HepG2 (cell line): ENCODE measurements around the gene CASZ1. TPM values are rescaled to one million over a fixed set of nuclear protein-coding genes. Genes with fewer than 3 reads are reported as not detected.
A peak's percentile ranks its signal among the peaks of the same experiment; 100 is the strongest.

Experiments used
- AHR ChIP-seq: IDR thresholded peaks from 2 replicates; pipeline ENCODE4 v1.6.1; 2018; ENCODE audit warnings: missing genetic modification reagents, missing compliant biosample characterization
- BORCS8-MEF2B ChIP-seq: sonication (generic); formaldehyde crosslinking; IDR thresholded peaks from 2 replicates; pipeline ENCODE4 v1.8.0; 2022; ENCODE audit warnings: mild to moderate bottlenecking, missing genetic modification reagents
- CREB1 ChIP-seq, 2 experiments: fragments of 450-650 bp in 1 of 2; IDR thresholded peaks; 2 replicates each; pipeline ENCODE4 v1.6.1; 2016 to 2017; ENCODE audit warnings: control low read depth in 1 of 2, mild to moderate bottlenecking in 1 of 2, missing compliant biosample characterization in 1 of 2, missing genetic modification characterization in 1 of 2
- FIP1L1 ChIP-seq: fragments of 200-400 bp; formaldehyde crosslinking; IDR thresholded peaks from 2 replicates; pipeline ENCODE4 v1.6.1; 2018; ENCODE audit warnings: low read depth, mild to moderate bottlenecking, low read length, moderate library complexity, borderline replicate concordance; ENCODE audit not compliant: insufficient read depth
- FOSL2 ChIP-seq: sonication (generic); formaldehyde crosslinking; IDR thresholded peaks from 2 replicates; pipeline ENCODE4 v1.4.0; 2020; ENCODE audit warnings: missing genetic modification reagents
- HDAC1 ChIP-seq: sonication (generic); formaldehyde crosslinking; IDR thresholded peaks from 2 replicates; pipeline ENCODE4 v1.5.1; 2020; ENCODE audit warnings: mild to moderate bottlenecking, missing genetic modification reagents
- HOXA7 ChIP-seq: sonication (generic); formaldehyde crosslinking; IDR thresholded peaks from 2 replicates; pipeline ENCODE4 v1.8.1; 2022; ENCODE audit warnings: mild to moderate bottlenecking, missing genetic modification reagents, moderate library complexity
- NFYC ChIP-seq: IDR thresholded peaks from 2 replicates; pipeline ENCODE4 v1.6.1; 2016; ENCODE audit warnings: missing genetic modification reagents, missing compliant biosample characterization
- NR0B2 ChIP-seq: sonication (generic); formaldehyde crosslinking; IDR thresholded peaks from 2 replicates; pipeline ENCODE4 v1.4.0; 2020; ENCODE audit warnings: mild to moderate bottlenecking, missing genetic modification reagents
- REPIN1 ChIP-seq: sonication (generic); formaldehyde crosslinking; IDR thresholded peaks from 2 replicates; pipeline ENCODE4 v1.8.0; 2022; ENCODE audit warnings: missing genetic modification reagents, low read depth, mild to moderate bottlenecking, borderline replicate concordance
- SNAPC5 ChIP-seq: sonication (generic); formaldehyde crosslinking; IDR thresholded peaks from 2 replicates; pipeline ENCODE4 v1.8.1; 2023; ENCODE audit warnings: mild to moderate bottlenecking, missing genetic modification reagents, borderline replicate concordance
- SRY ChIP-seq: sonication (generic); formaldehyde crosslinking; IDR thresholded peaks from 2 replicates; pipeline ENCODE4 v1.8.0; 2022; ENCODE audit warnings: mild to moderate bottlenecking, missing genetic modification reagents
- YEATS4 ChIP-seq: sonication (generic); formaldehyde crosslinking; IDR thresholded peaks from 2 replicates; pipeline ENCODE4 v1.4.0; 2020; ENCODE audit warnings: missing genetic modification reagents, borderline replicate concordance
- ZBTB8A ChIP-seq: sonication (generic); formaldehyde crosslinking; IDR thresholded peaks from 2 replicates; pipeline ENCODE4 v1.4.0; 2020; ENCODE audit warnings: mild to moderate bottlenecking, low read depth, missing genetic modification reagents, borderline replicate concordance
- ZFP91 ChIP-seq: sonication (generic); formaldehyde crosslinking; IDR thresholded peaks from 2 replicates; pipeline ENCODE4 v1.9.0; 2022; ENCODE audit warnings: missing genetic modification reagents, mild to moderate bottlenecking, borderline replicate concordance
- ZGPAT ChIP-seq: IDR thresholded peaks from 2 replicates; pipeline ENCODE4 v1.6.1; 2016; ENCODE audit warnings: mild to moderate bottlenecking
- ZNF280D ChIP-seq: sonication (generic); formaldehyde crosslinking; IDR thresholded peaks from 2 replicates; pipeline ENCODE4 v1.5.1; 2020; ENCODE audit warnings: mild to moderate bottlenecking, missing genetic modification reagents
- ZNF354B ChIP-seq: sonication (generic); formaldehyde crosslinking; IDR thresholded peaks from 2 replicates; pipeline ENCODE4 v1.8.0; 2022; ENCODE audit warnings: mild to moderate bottlenecking, missing genetic modification reagents
- ZNF367 ChIP-seq: sonication (generic); formaldehyde crosslinking; IDR thresholded peaks from 2 replicates; pipeline ENCODE4 v1.4.0; 2020; ENCODE audit warnings: missing genetic modification reagents, borderline replicate concordance
- ZNF430 ChIP-seq: sonication (generic); formaldehyde crosslinking; IDR thresholded peaks from 2 replicates; pipeline ENCODE4 v1.9.0; 2021; ENCODE audit warnings: mild to moderate bottlenecking, missing genetic modification reagents
- ZNF691 ChIP-seq: sonication (generic); formaldehyde crosslinking; IDR thresholded peaks from 2 replicates; pipeline ENCODE4 v1.4.0; 2020; ENCODE audit warnings: missing genetic modification reagents, low read depth, mild to moderate bottlenecking, borderline replicate concordance
- polyA plus RNA-seq, 8 experiments: library from polyadenylated mRNA; depleted of rRNA in 3 of 8; stranded (reverse) in 7 of 8; unstranded in 1 of 8; fragments of >200 nt; fragmentation: Illumina TruSeq in 4 of 8; extraction: Trizol in 4 of 8; gene quantifications; 2 replicates each; pipeline versions ENCODE4 v1.2.1 to v1.2.3, GENCODE V29; 2011 to 2016; ENCODE audit warnings: low read depth in 4 of 8, missing spikeins in 1 of 8, mixed read lengths in 1 of 8; ENCODE audit not compliant: insufficient read depth in 1 of 8
- total RNA-seq, 5 experiments: library from RNA; depleted of rRNA; stranded (reverse); fragments of >200 nt; fragmentation: Illumina TruSeq; extraction: Trizol; gene quantifications; 2 replicates each; pipeline ENCODE4 v1.2.3, GENCODE V29; 2016; ENCODE audit warnings: low read depth in 1 of 5

CASZ1 gene
- total and polyA plus RNA-seq, 2 of the 13 experiments (the other 11 are each of a cell fraction or from before 2014, with no cell fraction given): 1.9 to 3.7 TPM

- TF ChIP-seq HOXA7 (CRISPR knock-in tag): no peak
- no peak for TF ChIP-seq ZNF367 (CRISPR knock-in tag)
- no peak for TF ChIP-seq FIP1L1
- TF ChIP-seq ZNF430 (CRISPR knock-in tag): 0 out of 2 replicates have a peak, but pooled peaks have one; percentile 17
- no peak for TF ChIP-seq ZNF280D
- TF ChIP-seq YEATS4 (CRISPR knock-in tag): no peak; the same call in 1 of the 2 replicates
- no peak for TF ChIP-seq AHR (CRISPR knock-in tag)
- TF ChIP-seq ZNF691 (CRISPR knock-in tag): no peak
- no peak; the same call in 1 of the 2 replicates for TF ChIP-seq FOSL2 (CRISPR knock-in tag)
- TF ChIP-seq SRY (CRISPR knock-in tag): no peak
- TF ChIP-seq ZFP91: peak; percentile 53; the same call in 1 of the 2 replicates
- peak; percentile 64; the same call in 1 of the 2 replicates for TF ChIP-seq REPIN1 (CRISPR knock-in tag)
- TF ChIP-seq ZGPAT (CRISPR knock-in tag): peak; percentile 67
- TF ChIP-seq ZBTB8A (CRISPR knock-in tag): no peak
- no peak for TF ChIP-seq CREB1 (IDR thresholded peaks at IDR 0.05)
- peak; percentile 73; the same call in 1 of the 2 replicates for TF ChIP-seq CREB1 (CRISPR knock-in tag; IDR thresholded peaks at IDR 0.05)
- TF ChIP-seq SNAPC5 (CRISPR knock-in tag): no peak
- no peak; the same call in none of the 2 replicates for TF ChIP-seq BORCS8-MEF2B
- TF ChIP-seq NFYC (CRISPR knock-in tag): no peak
- TF ChIP-seq NR0B2 (CRISPR knock-in tag): no peak
- no peak for TF ChIP-seq ZNF354B (CRISPR knock-in tag)
- peak; percentile 76 for TF ChIP-seq HDAC1 (CRISPR knock-in tag)
Measured at GRCh38 chr1:10685808-10686403, 110.5 kb downstream of the CASZ1 start (continued).
